ENCODE results near the gene ZFAND2A.

GRCh38 chr7:1130021-1130990, 29.7 kb downstream of the ZFAND2A start:
- TF ChIP-seq EZH2 (IDR thresholded peaks at IDR 0.05; ENCODE audit: low read depth): no peak
- TF ChIP-seq, protein P1, sequence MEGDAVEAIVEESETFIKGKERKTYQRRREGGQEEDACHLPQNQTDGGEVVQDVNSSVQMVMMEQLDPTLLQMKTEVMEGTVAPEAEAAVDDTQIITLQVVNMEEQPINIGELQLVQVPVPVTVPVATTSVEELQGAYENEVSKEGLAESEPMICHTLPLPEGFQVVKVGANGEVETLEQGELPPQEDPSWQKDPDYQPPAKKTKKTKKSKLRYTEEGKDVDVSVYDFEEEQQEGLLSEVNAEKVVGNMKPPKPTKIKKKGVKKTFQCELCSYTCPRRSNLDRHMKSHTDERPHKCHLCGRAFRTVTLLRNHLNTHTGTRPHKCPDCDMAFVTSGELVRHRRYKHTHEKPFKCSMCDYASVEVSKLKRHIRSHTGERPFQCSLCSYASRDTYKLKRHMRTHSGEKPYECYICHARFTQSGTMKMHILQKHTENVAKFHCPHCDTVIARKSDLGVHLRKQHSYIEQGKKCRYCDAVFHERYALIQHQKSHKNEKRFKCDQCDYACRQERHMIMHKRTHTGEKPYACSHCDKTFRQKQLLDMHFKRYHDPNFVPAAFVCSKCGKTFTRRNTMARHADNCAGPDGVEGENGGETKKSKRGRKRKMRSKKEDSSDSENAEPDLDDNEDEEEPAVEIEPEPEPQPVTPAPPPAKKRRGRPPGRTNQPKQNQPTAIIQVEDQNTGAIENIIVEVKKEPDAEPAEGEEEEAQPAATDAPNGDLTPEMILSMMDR (conservative IDR thresholded peaks at IDR 0.05): no peak

Measured in PC-9 (cell line).